DOHH2 (cell line): ENCODE results near the gene SLCO3A1.

Experiments
- EZH2phosphoT487 ChIP-seq: fragments of 200-600 bp; sonication (generic); IDR thresholded peaks from 2 replicates; pipeline ENCODE4 v1.6.1; 2017; ENCODE audit warnings: borderline replicate concordance, mild to moderate bottlenecking, antibody characterized with exemption, low read length, moderate library complexity, mixed read lengths
- TF ChIP-seq, protein P1 (sequence below): fragments of 200-600 bp; sonication (generic); IDR thresholded peaks from one replicate; pipeline ENCODE4 v1.5.1; 2014; ENCODE audit warnings: antibody characterized with exemption, mild to moderate bottlenecking, low read depth, low read length; ENCODE audit not compliant: poor library complexity, severe bottlenecking

GRCh38 chr15:92083190-92083589 is 229.7 kb downstream of the SLCO3A1 start:
- TF ChIP-seq, protein P1, sequence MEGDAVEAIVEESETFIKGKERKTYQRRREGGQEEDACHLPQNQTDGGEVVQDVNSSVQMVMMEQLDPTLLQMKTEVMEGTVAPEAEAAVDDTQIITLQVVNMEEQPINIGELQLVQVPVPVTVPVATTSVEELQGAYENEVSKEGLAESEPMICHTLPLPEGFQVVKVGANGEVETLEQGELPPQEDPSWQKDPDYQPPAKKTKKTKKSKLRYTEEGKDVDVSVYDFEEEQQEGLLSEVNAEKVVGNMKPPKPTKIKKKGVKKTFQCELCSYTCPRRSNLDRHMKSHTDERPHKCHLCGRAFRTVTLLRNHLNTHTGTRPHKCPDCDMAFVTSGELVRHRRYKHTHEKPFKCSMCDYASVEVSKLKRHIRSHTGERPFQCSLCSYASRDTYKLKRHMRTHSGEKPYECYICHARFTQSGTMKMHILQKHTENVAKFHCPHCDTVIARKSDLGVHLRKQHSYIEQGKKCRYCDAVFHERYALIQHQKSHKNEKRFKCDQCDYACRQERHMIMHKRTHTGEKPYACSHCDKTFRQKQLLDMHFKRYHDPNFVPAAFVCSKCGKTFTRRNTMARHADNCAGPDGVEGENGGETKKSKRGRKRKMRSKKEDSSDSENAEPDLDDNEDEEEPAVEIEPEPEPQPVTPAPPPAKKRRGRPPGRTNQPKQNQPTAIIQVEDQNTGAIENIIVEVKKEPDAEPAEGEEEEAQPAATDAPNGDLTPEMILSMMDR, result no peak
- no peak for TF ChIP-seq EZH2phosphoT487
